ENCODE data around the gene SSR2.

Gene SSR2

GRCh38 chr1:156026588-156026987, 5.8 kb upstream of the SSR2 start:
- Histone ChIP-seq H3K9ac (ENCODE audit: low read depth, low read length, poor library complexity, severe bottlenecking) (no peak overlapping the region), H3K4me2 (ENCODE audit: low read depth, low read length, poor library complexity, severe bottlenecking) (no peak overlapping the region), H3F3A (ENCODE audit: low read depth) (no peaks in the 10 kb centered on the region), H3K36me3 (ENCODE audit: insufficient read depth, low read length) (no peaks in the 10 kb centered on the region), H3K27me3 (ENCODE audit: insufficient read depth, low read length, poor library complexity, severe bottlenecking) (no peaks in the 10 kb centered on the region), H3K79me2 (ENCODE audit: insufficient read depth, low read length) (no peaks in the 10 kb centered on the region), H4K20me1 (ENCODE audit: insufficient read depth, low read length, poor library complexity, severe bottlenecking) (no peaks in the 10 kb centered on the region), H3K4me3 (ENCODE audit: low read length, poor library complexity, severe bottlenecking) (no peak overlapping the region), H3K9me3 (ENCODE audit: insufficient read depth, low read depth, low read length) (no peaks in the 10 kb centered on the region), H2AFZ (ENCODE audit: low read length) (no peak overlapping the region), H3K4me1 (ENCODE audit: insufficient read depth, low read length, poor library complexity, severe bottlenecking) (no peaks in the 10 kb centered on the region), H3K9me2 (replicated peaks; ENCODE audit: low read depth, low read length) (no peaks in the 10 kb centered on the region)
- no peak for TF ChIP-seq CTCF (conservative IDR thresholded peaks at IDR 0.05; ENCODE audit: low read length)
- TF ChIP-seq EZH2phosphoT487 (IDR thresholded peaks at IDR 0.05; ENCODE audit: borderline replicate concordance): no peak

GRCh38 chr1:156025876-156026275, 5.1 kb upstream of the SSR2 start:
- H3K4me2 ChIP-seq (ENCODE audit: low read depth, low read length, poor library complexity, severe bottlenecking): no peak overlapping the region

GRCh38 chr1:156024801-156025200, 4.0 kb upstream of the SSR2 start:
- peaks cover 8% of the 10 kb centered on the region for H3K79me2 ChIP-seq (ENCODE audit: insufficient read depth, low read length)
- H3K9me2 ChIP-seq (replicated peaks; ENCODE audit: low read depth, low read length): no peaks in the 10 kb centered on the region
- H3K4me1 ChIP-seq (ENCODE audit: insufficient read depth, low read length, poor library complexity, severe bottlenecking): peaks cover 3% of the 10 kb centered on the region
- no peak overlapping the region for H3K4me2 ChIP-seq (ENCODE audit: low read depth, low read length, poor library complexity, severe bottlenecking)
- H3K9me3 ChIP-seq (ENCODE audit: insufficient read depth, low read depth, low read length): no peaks in the 10 kb centered on the region
- H3K27me3 ChIP-seq (ENCODE audit: insufficient read depth, low read length, poor library complexity, severe bottlenecking): no peaks in the 10 kb centered on the region
- no peak for TF ChIP-seq EZH2phosphoT487 (IDR thresholded peaks at IDR 0.05; ENCODE audit: borderline replicate concordance)
- TF ChIP-seq CTCF (conservative IDR thresholded peaks at IDR 0.05; ENCODE audit: low read length): no peak
- no peak overlapping the region for H3K9ac ChIP-seq (ENCODE audit: low read depth, low read length, poor library complexity, severe bottlenecking)
- no peaks in the 10 kb centered on the region for H3K36me3 ChIP-seq (ENCODE audit: insufficient read depth, low read length)
- peaks cover 4% of the 10 kb centered on the region for H4K20me1 ChIP-seq (ENCODE audit: insufficient read depth, low read length, poor library complexity, severe bottlenecking)
- H2AFZ ChIP-seq (ENCODE audit: low read length): no peak overlapping the region
- no peaks in the 10 kb centered on the region for H3F3A ChIP-seq (ENCODE audit: low read depth)
- H3K4me3 ChIP-seq (ENCODE audit: low read length, poor library complexity, severe bottlenecking): no peak overlapping the region

More at GRCh38 chr1:156025876-156026275, 5.1 kb upstream of the SSR2 start:
- no peaks in the 10 kb centered on the region for H3K4me1 ChIP-seq (ENCODE audit: insufficient read depth, low read length, poor library complexity, severe bottlenecking)
- H3K9me3 ChIP-seq (ENCODE audit: insufficient read depth, low read depth, low read length): no peaks in the 10 kb centered on the region
- no peak overlapping the region for H3K4me3 ChIP-seq (ENCODE audit: low read length, poor library complexity, severe bottlenecking)
- H3K79me2 ChIP-seq (ENCODE audit: insufficient read depth, low read length): no peaks in the 10 kb centered on the region
- no peaks in the 10 kb centered on the region for H3K36me3 ChIP-seq (ENCODE audit: insufficient read depth, low read length)
- TF ChIP-seq CTCF (conservative IDR thresholded peaks at IDR 0.05; ENCODE audit: low read length): peak; percentile 79
- TF ChIP-seq EZH2phosphoT487 (IDR thresholded peaks at IDR 0.05; ENCODE audit: borderline replicate concordance): no peak
- H2AFZ ChIP-seq (ENCODE audit: low read length): peak overlapping the region; percentile 60; the same call in 1 of the 2 replicates
- no peaks in the 10 kb centered on the region for H3K9me2 ChIP-seq (replicated peaks; ENCODE audit: low read depth, low read length)
- H3K27me3 ChIP-seq (ENCODE audit: insufficient read depth, low read length, poor library complexity, severe bottlenecking): no peaks in the 10 kb centered on the region
- no peak overlapping the region for H3K9ac ChIP-seq (ENCODE audit: low read depth, low read length, poor library complexity, severe bottlenecking)
- no peaks in the 10 kb centered on the region for H3F3A ChIP-seq (ENCODE audit: low read depth)
- H4K20me1 ChIP-seq (ENCODE audit: insufficient read depth, low read length, poor library complexity, severe bottlenecking): no peaks in the 10 kb centered on the region
